GM11168 (cell line): ENCODE data around the gene TSHR.
"Not testable (repeated sequence)": the region's sequence is repeated elsewhere in the genome, so short reads cannot be mapped to it uniquely, and the experiment has no call there.

ENCODE experiments used
- in situ Hi-C: fragments of 300-500 bp; cut with MboI; formaldehyde crosslinking; loops from one replicate; pipeline ENCODE4 v1.12.0; 2022; ENCODE audit warnings: low sequenced_read_pairs; ENCODE audit not compliant: unreplicated experiment

The TSHR gene

GRCh38 chr14:80955416-80955941 is at the start of gene TSHR:
TSS of gene TSHR (plus strand) at chr14:80955621. CDS start at chr14:80955681, 60 bp downstream.
- in situ Hi-C loops = no loop called here

DNA sequence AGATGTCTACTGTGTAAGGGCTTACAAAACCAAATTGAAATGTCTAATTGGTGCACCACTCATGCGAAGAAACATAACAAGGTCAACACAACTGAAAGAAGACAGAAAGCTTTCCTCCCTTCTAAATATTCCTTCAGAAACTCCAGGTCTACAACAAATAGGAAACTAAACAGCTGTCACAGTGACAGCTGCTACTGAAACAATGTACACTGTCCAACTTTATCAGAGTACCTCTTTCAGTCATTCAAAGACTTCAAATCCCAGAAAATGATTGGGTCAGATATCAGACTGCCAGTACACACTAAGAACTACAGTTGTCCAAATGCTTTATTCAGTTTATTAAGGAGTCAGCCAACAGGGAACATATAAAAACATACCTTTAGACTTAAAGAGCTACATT is 49.1 kb upstream of the TSHR start:
- in situ Hi-C loops = no loop called here

- in situ Hi-C loops = no loop called here
Observed at GRCh38 chr14:80906946-80907345, 48.5 kb upstream of the TSHR start.

DNA sequence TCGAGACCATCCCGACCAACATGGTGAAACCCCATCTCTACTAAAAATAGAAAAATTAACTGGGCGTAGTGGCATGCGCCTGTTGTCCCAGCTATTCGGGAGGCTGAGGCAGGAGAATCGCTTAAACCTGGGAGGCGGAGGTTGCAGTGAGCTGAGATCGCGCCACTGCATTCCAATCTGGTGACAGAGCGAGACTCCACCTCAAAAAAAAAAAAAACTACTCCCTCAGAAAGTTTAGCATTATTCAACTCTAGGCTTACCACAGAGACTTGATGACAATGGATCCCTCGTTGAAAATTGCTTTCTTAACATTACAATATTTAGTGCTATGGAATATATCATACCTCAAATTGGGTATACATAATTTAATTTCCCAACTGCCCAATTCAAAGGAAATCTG is 43.4 kb upstream of the TSHR start:
- in situ Hi-C loops = not testable (repeated sequence)

- in situ Hi-C loops = no loop called here
Observed at GRCh38 chr14:80919622-80920021, 35.8 kb upstream of the TSHR start.

- in situ Hi-C loops = no loop called here
Observed at GRCh38 chr14:80923368-80923767, 32.1 kb upstream of the TSHR start.

DNA sequence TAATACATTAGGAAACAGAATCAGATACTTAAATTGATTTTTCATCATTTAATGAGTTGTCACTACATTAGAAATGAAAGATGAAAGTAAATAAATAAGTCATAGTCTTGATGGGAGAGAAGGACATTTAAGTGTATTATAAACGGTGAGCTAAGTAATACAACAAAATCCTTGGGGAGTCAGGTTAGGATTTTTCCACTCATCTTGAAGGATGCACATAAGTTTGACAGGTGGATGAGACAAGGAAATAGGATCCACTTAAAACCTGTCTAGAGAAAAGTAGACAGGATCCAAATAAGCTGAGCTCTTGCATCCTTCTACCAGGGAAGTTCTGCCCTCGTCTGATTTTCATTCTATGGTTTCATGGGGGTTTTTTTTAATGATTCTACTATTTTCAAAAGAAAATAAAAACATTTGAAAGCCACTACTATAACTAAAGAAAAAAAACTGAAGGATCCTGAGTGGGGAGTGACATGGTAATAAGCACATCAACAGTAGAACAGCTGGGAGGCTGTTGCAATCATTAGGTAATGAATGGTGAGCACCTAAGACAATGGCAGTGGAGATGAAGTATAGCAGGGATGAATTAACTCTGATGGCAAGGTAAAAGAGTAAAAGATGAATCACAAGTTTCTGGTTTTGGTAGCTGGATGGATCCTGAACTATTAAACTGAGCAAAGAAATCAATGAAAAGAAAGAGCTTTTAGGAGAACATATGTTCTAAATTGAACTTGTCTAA is 30.9 kb upstream of the TSHR start:
- in situ Hi-C loops = no loop called here

DNA sequence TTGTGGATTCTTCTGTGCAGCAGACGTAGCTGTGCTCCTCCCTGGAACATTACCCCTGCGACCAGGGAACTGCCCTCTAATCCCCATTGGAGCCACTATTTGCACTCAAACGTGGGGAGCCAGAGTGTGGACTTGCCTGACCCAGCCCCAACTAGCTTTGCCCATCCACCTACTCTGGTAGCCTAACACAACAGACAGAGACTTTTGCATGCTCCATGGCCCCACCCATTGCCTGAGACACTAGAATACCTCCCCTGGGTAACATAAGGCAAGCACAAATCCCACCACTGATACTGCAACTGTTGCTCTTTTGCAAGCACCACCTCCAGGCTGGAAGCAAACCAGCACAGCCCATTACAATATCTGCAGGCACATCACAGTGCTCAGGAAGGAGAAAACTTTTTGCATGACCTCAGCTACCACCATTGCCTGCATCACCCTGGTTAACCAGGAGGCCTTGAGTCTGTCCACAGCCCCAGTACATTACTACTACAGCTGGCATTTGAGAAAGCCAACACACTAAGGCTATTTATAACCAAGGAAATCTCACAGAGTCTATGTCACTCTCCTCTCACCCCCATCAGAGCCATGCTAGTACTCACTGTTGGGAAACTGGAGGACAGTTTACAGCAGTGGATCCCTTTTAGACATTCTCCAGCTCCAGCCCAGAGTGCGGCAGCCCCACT is 28.9 kb upstream of the TSHR start:
- in situ Hi-C loops = no loop called here

GRCh38 chr14:80927083-80927989 is 28.1 kb upstream of the TSHR start:
- in situ Hi-C loops = no loop called here

- in situ Hi-C loops = no loop called here
Observed at GRCh38 chr14:80930095-80930494, 25.3 kb upstream of the TSHR start.

DNA sequence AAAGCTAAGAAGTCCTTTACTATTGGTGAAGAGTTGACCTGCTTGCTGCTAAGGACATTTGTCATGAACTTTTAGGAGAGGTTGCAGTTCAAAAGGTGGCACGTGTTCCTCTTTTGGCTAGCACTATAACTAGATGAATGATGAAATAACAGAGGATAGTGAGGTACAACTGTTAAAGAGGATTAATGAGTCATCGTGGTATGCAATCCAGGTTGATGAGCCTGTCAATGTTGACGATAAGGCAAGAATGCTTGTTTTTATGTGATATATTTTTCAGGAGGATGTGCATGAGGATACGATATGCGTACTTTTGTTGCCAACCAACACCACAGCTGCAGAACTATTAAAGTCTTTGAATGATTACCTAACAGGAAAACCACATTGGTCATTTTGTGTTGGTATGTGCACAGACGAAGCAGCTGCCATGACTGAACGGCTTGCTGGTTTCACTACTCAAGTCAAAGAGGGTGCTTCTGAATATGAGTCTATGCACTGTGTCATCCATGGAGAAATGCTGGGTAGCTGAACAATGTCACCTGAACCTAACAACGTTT is 24.5 kb upstream of the TSHR start:
- in situ Hi-C loops = no loop called here

- in situ Hi-C loops = no loop called here
Observed at GRCh38 chr14:80933282-80933681, 22.1 kb upstream of the TSHR start.

DNA sequence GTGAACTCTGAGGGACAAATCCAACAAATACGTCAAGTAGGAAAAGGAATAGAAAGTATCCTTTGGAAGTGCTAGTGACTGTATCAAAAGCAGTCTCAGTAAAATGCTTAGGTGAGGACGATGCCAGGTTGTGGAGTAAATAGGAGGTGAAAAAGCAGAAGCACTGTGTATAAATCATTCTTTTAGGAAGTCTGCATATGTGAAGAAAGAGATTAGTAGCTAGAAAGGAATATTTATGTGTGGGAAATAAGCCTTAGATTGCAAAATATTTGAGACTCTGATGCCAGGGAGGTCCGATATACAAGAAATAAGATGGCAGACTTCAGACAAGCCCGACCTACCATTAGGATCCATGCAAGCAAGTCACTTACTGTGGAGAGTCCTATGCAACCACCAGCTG is 21.7 kb upstream of the TSHR start:
- in situ Hi-C loops = no loop called here

DNA sequence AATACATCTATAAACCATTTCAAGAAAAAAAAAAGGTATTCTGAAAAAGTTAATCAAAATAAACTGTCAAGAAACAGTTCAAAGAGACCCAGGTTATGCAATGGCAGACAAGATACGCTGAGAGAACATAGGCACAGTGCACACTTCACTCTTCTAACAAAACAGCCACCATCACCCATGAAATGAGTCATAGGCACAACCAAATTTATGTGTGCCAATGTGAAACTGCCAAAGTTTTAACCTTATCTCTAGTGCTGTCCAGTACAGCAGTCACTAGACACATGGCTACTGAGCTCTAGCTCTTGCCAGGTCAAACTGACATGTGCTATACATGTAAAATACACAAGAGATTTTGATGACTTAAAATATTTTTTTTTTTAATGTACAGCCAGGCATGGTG is 15.3 kb upstream of the TSHR start:
- in situ Hi-C loops = no loop called here

DNA sequence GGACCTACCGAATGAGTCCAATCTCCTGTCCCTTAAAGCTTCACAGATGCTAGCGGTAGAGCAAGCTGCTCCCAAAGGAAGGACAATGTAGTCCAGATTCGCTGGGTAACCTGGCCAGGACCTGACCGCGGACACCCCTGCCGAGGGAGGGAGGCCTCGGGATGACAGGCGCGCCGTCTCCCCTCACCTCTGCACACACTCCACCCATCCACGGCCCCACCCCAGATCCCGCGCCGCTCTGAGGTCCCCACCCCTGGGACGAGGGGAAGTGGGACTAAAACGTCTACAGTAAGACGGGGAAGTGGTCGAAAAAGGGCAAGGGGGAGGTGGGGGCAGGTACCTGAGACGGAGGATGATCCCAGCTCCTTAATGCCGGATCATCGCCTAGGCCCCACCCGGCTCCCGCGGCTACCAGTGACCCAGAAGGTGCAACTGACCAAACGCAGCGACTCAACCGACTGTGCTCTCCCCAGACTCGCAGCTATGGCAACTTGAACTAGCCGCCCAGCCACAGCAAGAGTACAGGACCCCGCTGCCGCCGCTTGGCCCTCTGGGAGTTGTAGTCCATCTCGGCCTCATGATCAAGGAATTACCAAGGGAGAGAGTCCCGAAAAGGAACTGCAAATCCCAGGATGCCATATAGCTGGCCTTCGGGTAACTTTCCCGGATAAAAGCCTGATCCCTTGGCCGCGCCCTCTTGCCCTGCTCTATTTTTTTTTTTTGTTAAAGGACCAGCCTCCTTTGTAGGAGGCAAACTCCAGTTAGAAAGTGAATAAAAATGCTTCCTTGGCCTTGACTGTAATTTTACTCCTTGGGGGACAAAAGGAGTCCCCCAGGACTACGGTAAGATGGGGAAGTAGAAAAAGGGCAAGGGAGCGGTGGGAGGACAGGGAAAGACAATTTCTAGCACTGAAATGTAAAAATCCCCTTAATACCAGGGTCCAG is 13.9 kb upstream of the TSHR start, which contains the start of gene CEP128:
Gene CEP128 (minus strand): TSS at position 498 of the 945 bp plus-strand sequence.
- in situ Hi-C loops = no loop called here

DNA sequence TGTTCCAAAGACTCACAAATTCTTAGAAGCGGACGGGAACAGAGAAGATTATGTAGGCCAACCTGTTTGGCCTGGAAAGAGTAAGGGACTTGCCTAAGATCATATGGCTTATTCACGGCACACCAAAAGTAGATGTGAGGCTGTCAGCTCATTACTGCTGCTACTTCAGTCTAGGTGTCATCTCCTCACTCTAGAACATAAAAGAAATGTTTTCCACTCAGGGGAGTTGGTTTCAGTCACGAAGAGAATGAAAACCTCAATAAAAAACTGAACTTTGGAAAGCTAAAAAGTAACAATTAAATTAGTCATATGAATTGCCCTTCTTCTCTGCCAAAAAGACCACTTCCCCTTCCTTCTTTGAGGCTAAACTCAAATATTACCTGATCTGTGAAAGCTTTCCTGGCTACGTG is 13.2 kb upstream of the TSHR start:
- in situ Hi-C loops = no loop called here

- in situ Hi-C loops = loop anchor here (5.0 kb wide), 1 partner anchor 37 kb away; no protein-coding TSS in a partner anchor
Observed at GRCh38 chr14:80944861-80945617, 10.4 kb upstream of the TSHR start.

DNA sequence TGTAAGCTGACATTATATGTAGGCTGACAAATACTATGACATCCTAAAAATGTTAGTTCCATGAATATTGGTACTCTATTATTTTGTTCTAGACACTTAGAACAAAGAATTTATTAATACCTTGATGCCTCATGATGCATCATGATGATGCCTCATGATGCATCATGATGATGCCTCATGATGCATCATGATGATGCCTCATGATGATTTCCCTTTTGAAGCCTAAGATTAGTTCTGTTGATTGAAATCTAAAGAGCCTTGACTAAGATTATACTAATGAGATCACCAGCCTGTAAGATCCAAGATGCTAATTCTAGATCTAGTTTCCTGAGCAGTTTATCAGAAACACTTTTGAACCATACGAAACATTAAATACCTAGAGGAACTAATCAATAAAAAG is 9.2 kb upstream of the TSHR start:
- in situ Hi-C loops = loop anchor here (5.0 kb wide), 1 partner anchor 36 kb away; no protein-coding TSS in a partner anchor
